Endothelial cell of umbilical vein (primary cell): ENCODE data around the gene SSR4. TPM values are rescaled to one million over a fixed set of nuclear protein-coding genes. Genes with fewer than 3 reads are reported as not detected.

ENCODE experiments used
- BruUV-seq: library from RNA; stranded (reverse); fragments of 400-500 nt; replicated peaks from 2 replicates; lab custom pipeline; 2021; lab: Mats Ljungman, UMichigan
- CTCF ChIA-PET: fragments of 300-600, 350-600 bp; sonication (Branson Sonifier 250); formaldehyde crosslinking; loops from one replicate; lab custom pipeline; 2021; ENCODE audit warnings: antibody characterized with exemption, inconsistent platforms; lab: Charles Lee
- POLR2A ChIA-PET: fragments of 300-600, 350-600 bp; sonication (Branson Sonifier 250); formaldehyde crosslinking; loops from one replicate; lab custom pipeline; 2021; ENCODE audit warnings: antibody characterized with exemption, inconsistent platforms; lab: Charles Lee
- DNase-seq: peaks from one replicate; pipeline ENCODE4 v3.0.0-alpha.2; 2011; ENCODE audit warnings: low read depth, low spot score
- FAIRE-seq: peaks from 2 replicates; lab custom pipeline; 2011; peaks lifted over from hg19 to GRCh38; lab: Jason Lieb, UNC
- H2AFZ ChIP-seq: 2 replicates; pipeline ENCODE4 v1.6.0; 2012; ENCODE audit warnings: low read depth, low read length, control low read depth, inconsistent platforms
- H3K27ac ChIP-seq: 2 replicates; pipeline ENCODE4 v1.5.1; 2011; ENCODE audit warnings: low read depth, mild to moderate bottlenecking, control low read depth, low read length, moderate library complexity; ENCODE audit not compliant: insufficient read depth
- H3K27me3 ChIP-seq, 2 experiments: 2 replicates each; pipeline versions ENCODE4 v1.6.0 to v1.6.1; 2011; ENCODE audit warnings: low read length in 2 of 2, mixed read lengths in 1 of 2; ENCODE audit not compliant: control insufficient read depth in 2 of 2, insufficient read depth in 2 of 2
- H3K36me3 ChIP-seq, 2 experiments: 2 replicates in 1 of 2; 3 replicates in 1 of 2; pipeline ENCODE4 v1.5.1; 2011; ENCODE audit warnings: low read length in 2 of 2, mild to moderate bottlenecking in 1 of 2, moderate library complexity in 1 of 2; ENCODE audit not compliant: control insufficient read depth in 2 of 2, insufficient read depth in 2 of 2; ENCODE audit errors: extremely low read depth in 1 of 2
- H3K4me1 ChIP-seq: 3 replicates; pipeline ENCODE4 v1.5.1; 2011; ENCODE audit warnings: mild to moderate bottlenecking, low read length; ENCODE audit not compliant: control insufficient read depth, insufficient read depth; ENCODE audit errors: extremely low read depth
- H3K4me2 ChIP-seq: 2 replicates; pipeline ENCODE4 v1.6.1; 2011; ENCODE audit warnings: low read length, control low read depth, mixed read lengths; ENCODE audit not compliant: insufficient read depth
- H3K4me3 ChIP-seq, 3 experiments: fragments of 200-600 bp in 1 of 3; sonication (generic), shearing (Covaris generic) in 1 of 3; replicated peaks in 1 of 3; 2 replicates each; pipeline ENCODE4 v1.5.1; 2011 to 2016; ENCODE audit warnings: control low read depth in 3 of 3, low read length in 3 of 3, mild to moderate bottlenecking in 2 of 3, inconsistent platforms in 1 of 3, low read depth in 1 of 3, moderate library complexity in 1 of 3; ENCODE audit not compliant: insufficient read depth in 1 of 3
- H3K79me2 ChIP-seq: 2 replicates; pipeline ENCODE4 v1.6.0; 2012; ENCODE audit warnings: low read length, inconsistent platforms; ENCODE audit not compliant: control insufficient read depth, insufficient read depth
- H3K9ac ChIP-seq: replicated peaks from 2 replicates; pipeline ENCODE3; 2011; ENCODE audit warnings: low read length, control low read depth; ENCODE audit not compliant: insufficient read depth; ENCODE audit errors: extremely low read depth
- H3K9me1 ChIP-seq: replicated peaks from 3 replicates; pipeline ENCODE4 v1.6.0; 2011; ENCODE audit warnings: mild to moderate bottlenecking, low read length; ENCODE audit not compliant: control insufficient read depth, insufficient read depth; ENCODE audit errors: extremely low read depth
- H3K9me3 ChIP-seq: replicated peaks from 2 replicates; pipeline ENCODE4 v1.5.1; 2012; ENCODE audit warnings: low read length, inconsistent platforms; ENCODE audit not compliant: control insufficient read depth, insufficient read depth
- H4K20me1 ChIP-seq: replicated peaks from 2 replicates; pipeline ENCODE3; 2011; ENCODE audit warnings: mild to moderate bottlenecking, low read length; ENCODE audit not compliant: control insufficient read depth, insufficient read depth; ENCODE audit errors: extremely low read depth
- EZH2 ChIP-seq: IDR thresholded peaks from 2 replicates; pipeline ENCODE4 v1.6.1; 2012; ENCODE audit warnings: borderline replicate concordance, low read depth, mild to moderate bottlenecking, moderate library complexity, low read length, inconsistent platforms; ENCODE audit not compliant: severe bottlenecking
- FOS ChIP-seq: IDR thresholded peaks from 2 replicates; pipeline ENCODE4 v1.6.1; 2011; ENCODE audit warnings: mild to moderate bottlenecking, low read length, moderate library complexity, borderline replicate concordance; ENCODE audit not compliant: insufficient read depth
- GATA2 ChIP-seq: IDR thresholded peaks from 2 replicates; pipeline ENCODE4 v1.7.0; 2011; ENCODE audit warnings: low read depth, mild to moderate bottlenecking, moderate library complexity, mixed read lengths, low read length; ENCODE audit not compliant: insufficient read length, insufficient read depth
- JUN ChIP-seq: IDR thresholded peaks from 2 replicates; pipeline ENCODE4 v1.6.1; 2011; ENCODE audit warnings: borderline replicate concordance, low read depth; ENCODE audit not compliant: insufficient read length, insufficient read depth
- MAX ChIP-seq: IDR thresholded peaks from 2 replicates; pipeline ENCODE4 v1.6.1; 2011; ENCODE audit not compliant: insufficient read depth, insufficient read length
- MYC ChIP-seq: IDR thresholded peaks from one replicate; pipeline ENCODE4 v1.6.1; 2011; ENCODE audit warnings: mild to moderate bottlenecking, low read depth, low read length
- POLR2A ChIP-seq: IDR thresholded peaks from 2 replicates; pipeline ENCODE4 v1.6.1; 2012; ENCODE audit warnings: low read depth, mild to moderate bottlenecking, control low read depth, low read length
- POLR2AphosphoS5 ChIP-seq: IDR thresholded peaks from 2 replicates; pipeline ENCODE4 v1.6.1; 2012; ENCODE audit warnings: low read depth, mild to moderate bottlenecking, control low read depth, low read length, moderate library complexity; ENCODE audit not compliant: insufficient read depth
- dilution Hi-C: fragments of 300-500 bp; cut with MboI; formaldehyde crosslinking; loops from one replicate; pipeline ENCODE4 v1.15.0; 2019; ENCODE audit warnings: low sequenced_read_pairs; ENCODE audit not compliant: extremely low pct_ligation_motif_present
- intact Hi-C: fragments of 100-400 bp; cut with micrococcal nuclease; formaldehyde crosslinking; loops from one replicate; pipeline ENCODE4 v1.10.0; 2022
- polyA plus RNA-seq, 4 experiments: library from polyadenylated mRNA; depleted of rRNA in 3 of 4; stranded (reverse) in 3 of 4; unstranded in 1 of 4; fragments of >200 nt; gene quantifications; 2 replicates each; pipeline versions ENCODE4 v1.2.1 to v1.2.3, GENCODE V29; 2011 to 2012; ENCODE audit warnings: missing spikeins in 1 of 4
- total RNA-seq: library from RNA; stranded (reverse); gene quantifications from 2 replicates; pipeline ENCODE4 v1.2.3, GENCODE V29; 2021
- TF ChIP-seq, protein P1 (sequence below), 2 donors: IDR thresholded peaks; 1 replicate in 1 of 2; 2 replicates in 1 of 2; pipeline ENCODE4 v1.5.1; 2011; ENCODE audit warnings: low read length in 2 of 2, mild to moderate bottlenecking in 2 of 2, moderate library complexity in 2 of 2, control low read depth in 1 of 2, inconsistent platforms in 1 of 2, low read depth in 1 of 2; ENCODE audit not compliant: insufficient read depth in 1 of 2; ENCODE audit errors: extremely low read depth in 1 of 2

The SSR4 gene
- total and polyA plus RNA-seq, 2 donors (not counting 3 experiments of a cell fraction or from before 2014, with no cell fraction given) = 235 to 732 TPM

DNA sequence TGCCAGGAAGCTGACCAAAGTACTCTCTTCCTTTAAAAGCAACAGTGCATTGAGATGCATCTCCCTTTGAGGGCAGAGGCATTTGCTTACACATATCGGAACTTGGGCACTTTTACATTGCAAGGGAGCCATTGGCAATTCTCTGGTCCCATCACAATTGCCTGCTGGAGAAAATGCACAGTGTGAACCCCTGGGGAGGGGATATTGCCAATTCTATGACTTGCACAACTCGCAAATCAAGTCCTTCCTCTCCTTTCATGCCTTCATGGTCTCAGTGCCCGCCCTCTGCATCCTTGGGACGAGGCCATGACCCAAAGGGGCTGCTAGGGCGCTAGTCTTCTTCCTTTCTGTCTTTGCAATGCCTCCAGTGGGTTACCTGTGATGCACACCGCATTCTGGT is 50.7 kb downstream of the SSR4 start:
- no peak overlapping the region for H3K27ac ChIP-seq
- no peaks in the 10 kb centered on the region for H4K20me1 ChIP-seq
- no peak overlapping the region for H3K9ac ChIP-seq
- ChIA-PET CTCF (no interaction called here), POLR2A (no interaction called here)
- TF ChIP-seq JUN (no peak), FOS (no peak), POLR2AphosphoS5 (no peak), MAX (no peak), POLR2A (no peak), EZH2 (no peak), GATA2 (no peak), MYC (no peak)
- TF ChIP-seq, protein P1, sequence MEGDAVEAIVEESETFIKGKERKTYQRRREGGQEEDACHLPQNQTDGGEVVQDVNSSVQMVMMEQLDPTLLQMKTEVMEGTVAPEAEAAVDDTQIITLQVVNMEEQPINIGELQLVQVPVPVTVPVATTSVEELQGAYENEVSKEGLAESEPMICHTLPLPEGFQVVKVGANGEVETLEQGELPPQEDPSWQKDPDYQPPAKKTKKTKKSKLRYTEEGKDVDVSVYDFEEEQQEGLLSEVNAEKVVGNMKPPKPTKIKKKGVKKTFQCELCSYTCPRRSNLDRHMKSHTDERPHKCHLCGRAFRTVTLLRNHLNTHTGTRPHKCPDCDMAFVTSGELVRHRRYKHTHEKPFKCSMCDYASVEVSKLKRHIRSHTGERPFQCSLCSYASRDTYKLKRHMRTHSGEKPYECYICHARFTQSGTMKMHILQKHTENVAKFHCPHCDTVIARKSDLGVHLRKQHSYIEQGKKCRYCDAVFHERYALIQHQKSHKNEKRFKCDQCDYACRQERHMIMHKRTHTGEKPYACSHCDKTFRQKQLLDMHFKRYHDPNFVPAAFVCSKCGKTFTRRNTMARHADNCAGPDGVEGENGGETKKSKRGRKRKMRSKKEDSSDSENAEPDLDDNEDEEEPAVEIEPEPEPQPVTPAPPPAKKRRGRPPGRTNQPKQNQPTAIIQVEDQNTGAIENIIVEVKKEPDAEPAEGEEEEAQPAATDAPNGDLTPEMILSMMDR (IDR thresholded peaks at IDR 0.05; ENCODE audit: extremely low read depth in 1 of 2, insufficient read depth in 1 of 2, low read depth in 1 of 2, low read length in 2 of 2) = no peak
- no peak overlapping the region for H2AFZ ChIP-seq
- no TSS peak for BruUV-seq
- no peaks in the 10 kb centered on the region for H3K36me3 ChIP-seq
- H3K79me2 ChIP-seq = no peaks in the 10 kb centered on the region
- dilution Hi-C loops (no loop called here), intact Hi-C loops (no loop called here)
- DNase-seq = no peak
- no peak overlapping the region for H3K4me3 ChIP-seq
- H3K27me3 ChIP-seq = peaks cover 8 to 14% of the 10 kb centered on the region in 2 experiments
- no peaks in the 10 kb centered on the region for H3K9me1 ChIP-seq
- no peak overlapping the region for H3K4me2 ChIP-seq
- FAIRE-seq = no peak
- H3K4me1 ChIP-seq = no peaks in the 10 kb centered on the region
- H3K9me3 ChIP-seq = no peaks in the 10 kb centered on the region
